Endothelial cell (in vitro differentiated cells): Measurements from ENCODE around the gene IMPDH1. TPM values are rescaled to one million over a fixed set of nuclear protein-coding genes. Genes with fewer than 3 reads are reported as not detected.

Source experiments
- DNase-seq: peaks from one replicate; pipeline ENCODE4 v3.0.0; 2021; ENCODE audit warnings: low spot score
- H3K27ac Mint-ChIP-seq: one replicate; pipeline ENCODE4 v1.8.0; 2021; ENCODE audit warnings: mixed read lengths, inconsistent platforms; ENCODE audit not compliant: unreplicated experiment
- H3K27me3 Mint-ChIP-seq: one replicate; pipeline ENCODE4 v1.8.0; 2021; ENCODE audit warnings: mild to moderate bottlenecking, moderate library complexity, mixed read lengths, inconsistent platforms; ENCODE audit not compliant: unreplicated experiment
- H3K36me3 Mint-ChIP-seq: one replicate; pipeline ENCODE4 v1.8.0; 2021; ENCODE audit warnings: mild to moderate bottlenecking, low read depth, mixed read lengths, inconsistent platforms; ENCODE audit not compliant: unreplicated experiment
- H3K4me1 Mint-ChIP-seq: one replicate; pipeline ENCODE4 v1.8.0; 2021; ENCODE audit warnings: mild to moderate bottlenecking, mixed read lengths, inconsistent platforms; ENCODE audit not compliant: unreplicated experiment
- H3K4me3 Mint-ChIP-seq: one replicate; pipeline ENCODE4 v1.8.0; 2021; ENCODE audit warnings: mild to moderate bottlenecking, mixed read lengths, inconsistent platforms; ENCODE audit not compliant: unreplicated experiment
- H3K9me3 Mint-ChIP-seq: one replicate; pipeline ENCODE4 v1.8.0; 2021; ENCODE audit warnings: mixed read lengths, inconsistent platforms; ENCODE audit not compliant: unreplicated experiment
- total RNA-seq: library from RNA; stranded (reverse); fragmentation: NEBNext Ultra II Directional; extraction: Animal tissue kit (Norgen Biotek cat#: 25700); gene quantifications from one replicate; pipeline ENCODE4 v1.2.1, GENCODE V29; 2021; ENCODE audit not compliant: unreplicated experiment
- TF ChIP-seq, protein P1 (sequence below): fragments of 200-600 bp; sonication (generic); IDR thresholded peaks from one replicate; pipeline ENCODE4 v1.5.0; 2021; ENCODE audit warnings: antibody characterized with exemption; ENCODE audit not compliant: unreplicated experiment

Gene IMPDH1
- total RNA-seq, 1 donor from 2014 or later: 7.5 TPM

DNA sequence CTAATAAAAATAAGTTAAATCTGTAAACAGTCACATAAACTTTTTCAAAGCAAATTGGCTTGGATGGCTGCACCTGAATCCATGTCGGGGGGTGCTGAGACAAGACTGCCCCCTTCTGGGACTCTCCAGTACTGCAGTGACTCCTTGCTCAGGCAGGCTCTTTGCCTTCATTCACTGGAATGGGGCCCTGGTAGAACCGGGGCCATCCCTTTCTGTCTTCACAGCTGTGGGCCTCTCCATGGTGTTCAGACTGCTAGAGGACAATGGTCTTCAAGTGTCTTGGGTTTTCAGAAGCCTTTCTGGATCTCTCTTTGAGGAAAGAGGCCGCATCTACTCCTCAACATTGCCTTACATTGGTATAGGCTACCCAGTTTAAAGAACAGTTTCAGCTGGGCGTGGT, 16.1 kb upstream of the IMPDH1 start:
- peaks cover 4% of the 10 kb centered on the region for H3K4me1 Mint-ChIP-seq
- H3K4me3 Mint-ChIP-seq: no peak overlapping the region
- peak; percentile 87 for DNase-seq
- H3K9me3 Mint-ChIP-seq: no peaks in the 10 kb centered on the region
- no peaks in the 10 kb centered on the region for H3K36me3 Mint-ChIP-seq
- H3K27ac Mint-ChIP-seq: no peak overlapping the region
- H3K27me3 Mint-ChIP-seq: no peaks in the 10 kb centered on the region
- TF ChIP-seq, protein P1, sequence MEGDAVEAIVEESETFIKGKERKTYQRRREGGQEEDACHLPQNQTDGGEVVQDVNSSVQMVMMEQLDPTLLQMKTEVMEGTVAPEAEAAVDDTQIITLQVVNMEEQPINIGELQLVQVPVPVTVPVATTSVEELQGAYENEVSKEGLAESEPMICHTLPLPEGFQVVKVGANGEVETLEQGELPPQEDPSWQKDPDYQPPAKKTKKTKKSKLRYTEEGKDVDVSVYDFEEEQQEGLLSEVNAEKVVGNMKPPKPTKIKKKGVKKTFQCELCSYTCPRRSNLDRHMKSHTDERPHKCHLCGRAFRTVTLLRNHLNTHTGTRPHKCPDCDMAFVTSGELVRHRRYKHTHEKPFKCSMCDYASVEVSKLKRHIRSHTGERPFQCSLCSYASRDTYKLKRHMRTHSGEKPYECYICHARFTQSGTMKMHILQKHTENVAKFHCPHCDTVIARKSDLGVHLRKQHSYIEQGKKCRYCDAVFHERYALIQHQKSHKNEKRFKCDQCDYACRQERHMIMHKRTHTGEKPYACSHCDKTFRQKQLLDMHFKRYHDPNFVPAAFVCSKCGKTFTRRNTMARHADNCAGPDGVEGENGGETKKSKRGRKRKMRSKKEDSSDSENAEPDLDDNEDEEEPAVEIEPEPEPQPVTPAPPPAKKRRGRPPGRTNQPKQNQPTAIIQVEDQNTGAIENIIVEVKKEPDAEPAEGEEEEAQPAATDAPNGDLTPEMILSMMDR: peak; percentile 90

GRCh38 chr7:128424686-128425275, 15.0 kb upstream of the IMPDH1 start:
- no peaks in the 10 kb centered on the region for H3K27me3 Mint-ChIP-seq
- TF ChIP-seq, protein P1: no peak
- DNase-seq: no peak
- H3K9me3 Mint-ChIP-seq: no peaks in the 10 kb centered on the region
- no peak overlapping the region for H3K4me3 Mint-ChIP-seq
- no peak overlapping the region for H3K27ac Mint-ChIP-seq
- peaks cover 4% of the 10 kb centered on the region for H3K4me1 Mint-ChIP-seq
- H3K36me3 Mint-ChIP-seq: no peaks in the 10 kb centered on the region

- Mint-ChIP-seq H3K4me1 (peaks cover 11% of the 10 kb centered on the region), H3K4me3 (no peak overlapping the region), H3K27ac (no peak overlapping the region), H3K27me3 (peaks cover 3% of the 10 kb centered on the region), H3K36me3 (no peaks in the 10 kb centered on the region), H3K9me3 (no peaks in the 10 kb centered on the region)
- TF ChIP-seq, protein P1: no peak
- no peak for DNase-seq
Measured at GRCh38 chr7:128422842-128423241, 13.1 kb upstream of the IMPDH1 start.

DNA sequence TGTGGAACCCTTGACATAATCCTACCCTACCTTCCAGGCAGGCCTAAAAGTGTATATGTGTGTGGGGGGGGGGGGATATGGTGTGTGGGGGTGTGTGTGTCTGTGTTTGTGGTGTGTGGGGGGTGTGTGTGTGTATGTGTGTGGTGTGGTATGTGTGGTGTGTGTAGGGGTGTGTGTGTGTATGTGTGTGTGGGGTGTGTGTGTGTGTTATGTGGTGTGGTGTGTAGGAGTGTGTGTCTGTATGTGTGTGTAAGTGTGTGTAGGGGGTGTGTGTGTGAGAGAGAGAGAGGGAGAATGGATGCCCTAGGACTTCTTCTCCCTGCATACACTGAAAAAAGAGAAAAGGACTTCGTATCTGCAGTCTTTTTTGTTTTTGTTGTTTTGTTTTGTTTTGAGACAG, 12.3 kb upstream of the IMPDH1 start:
- Mint-ChIP-seq H3K27ac (no peak overlapping the region), H3K36me3 (no peaks in the 10 kb centered on the region), H3K4me1 (peaks cover 11% of the 10 kb centered on the region), H3K4me3 (no peak overlapping the region), H3K9me3 (no peaks in the 10 kb centered on the region), H3K27me3 (peaks cover 3% of the 10 kb centered on the region)
- DNase-seq: no peak
- TF ChIP-seq, protein P1: no peak

GRCh38 chr7:128421384-128421783, 11.6 kb upstream of the IMPDH1 start:
- Mint-ChIP-seq H3K4me1 (peaks cover 11% of the 10 kb centered on the region), H3K27ac (no peak overlapping the region), H3K36me3 (no peaks in the 10 kb centered on the region), H3K9me3 (no peaks in the 10 kb centered on the region), H3K4me3 (no peak overlapping the region), H3K27me3 (peaks cover 3% of the 10 kb centered on the region)
- TF ChIP-seq, protein P1: no peak
- DNase-seq: no peak
